GM23248 (cell line): ENCODE data around the gene BTBD2. TPM values are rescaled to one million over a fixed set of nuclear protein-coding genes. Genes with fewer than 3 reads are reported as not detected.

Experiments
- DNase-seq: peaks from one replicate; pipeline ENCODE4 v3.0.0-alpha.2; 2015
- H2AFZ ChIP-seq: fragments of 200-600 bp; sonication (generic); 2 replicates; pipeline ENCODE4 v1.6.1; 2016; ENCODE audit warnings: antibody characterized with exemption
- H3F3A ChIP-seq: fragments of 200-600 bp; sonication (generic); 2 replicates; pipeline ENCODE4 v1.6.1; 2016; ENCODE audit warnings: mild to moderate bottlenecking, antibody characterized with exemption, mixed run types; ENCODE audit not compliant: insufficient read depth
- H3K27ac ChIP-seq: fragments of 200-600 bp; sonication (generic); 2 replicates; pipeline ENCODE4 v1.5.1; 2016; ENCODE audit warnings: mild to moderate bottlenecking
- H3K27me3 ChIP-seq: fragments of 200-600 bp; sonication (generic); replicated peaks from 2 replicates; pipeline ENCODE4 v1.6.1; 2016; ENCODE audit warnings: mild to moderate bottlenecking; ENCODE audit not compliant: insufficient read depth
- H3K36me3 ChIP-seq: fragments of 200-600 bp; sonication (generic); 2 replicates; pipeline ENCODE4 v1.6.1; 2016; ENCODE audit warnings: low read depth, mild to moderate bottlenecking
- H3K4me1 ChIP-seq: fragments of 200-600 bp; sonication (generic); 2 replicates; pipeline ENCODE4 v1.6.1; 2016; ENCODE audit warnings: mild to moderate bottlenecking; ENCODE audit not compliant: insufficient read depth
- H3K4me2 ChIP-seq: fragments of 200-600 bp; sonication (generic); one replicate; pipeline ENCODE4 v1.6.1; 2016; ENCODE audit warnings: mild to moderate bottlenecking; ENCODE audit not compliant: unreplicated experiment
- H3K4me3 ChIP-seq: fragments of 200-600 bp; sonication (generic); 2 replicates; pipeline ENCODE4 v1.5.1; 2016; ENCODE audit warnings: mild to moderate bottlenecking
- H3K79me2 ChIP-seq: fragments of 200-600 bp; sonication (generic); 2 replicates; pipeline ENCODE4 v1.6.1; 2016; ENCODE audit warnings: mild to moderate bottlenecking; ENCODE audit not compliant: insufficient read depth
- H3K9ac ChIP-seq: fragments of 200-600 bp; sonication (generic); 2 replicates; pipeline ENCODE4 v1.6.1; 2016; ENCODE audit warnings: mild to moderate bottlenecking
- H3K9me2 ChIP-seq: fragments of 200-600 bp; sonication (generic); 2 replicates; pipeline ENCODE4 v1.6.1; 2016; ENCODE audit warnings: mixed run types, mild to moderate bottlenecking, moderate library complexity; ENCODE audit not compliant: insufficient read depth
- H3K9me3 ChIP-seq: fragments of 200-600 bp; sonication (generic); one replicate; pipeline ENCODE4 v1.6.1; 2017; ENCODE audit warnings: low read depth
- H4K20me1 ChIP-seq: fragments of 200-600 bp; sonication (generic); 2 replicates; pipeline ENCODE4 v1.6.0; 2016; ENCODE audit not compliant: insufficient read depth
- EZH2 ChIP-seq: fragments of 200-600 bp; sonication (generic); IDR thresholded peaks from 2 replicates; pipeline ENCODE4 v1.6.1; 2018; ENCODE audit warnings: antibody characterized with exemption, mild to moderate bottlenecking; ENCODE audit not compliant: insufficient read depth, poor library complexity, severe bottlenecking
- EZH2phosphoT487 ChIP-seq: fragments of 200-600 bp; sonication (generic); IDR thresholded peaks from 2 replicates; pipeline ENCODE4 v1.6.1; 2018; ENCODE audit warnings: antibody characterized with exemption, moderate library complexity, mild to moderate bottlenecking, low read depth; ENCODE audit not compliant: insufficient read depth
- WGBS, 2 experiments: methylation state at CpG; one replicate each; pipeline ENCODE4 v1.1.6; 2015 to 2017; ENCODE audit warnings: low lambda C conversion rate in 2 of 2, low coverage in 1 of 2; ENCODE audit errors: missing lambda C conversion rate in 2 of 2; 5-methylcytosine and 5-hydroxymethylcytosine counted together
- in situ Hi-C: fragments of 300-500 bp; cut with MboI; formaldehyde crosslinking; loops from 2 replicates; pipeline ENCODE4 v1.15.0; 2020
- polyA plus RNA-seq: library from polyadenylated mRNA; unstranded; fragments of >200 nt; fragmentation: Nextera tagmentation; extraction: Ambion mirVana; gene quantifications from 2 replicates; pipeline ENCODE4 v1.2.1, GENCODE V29; 2016
- total RNA-seq: library from RNA; depleted of rRNA; stranded (reverse); fragments of >200 nt; shearing (Covaris generic); gene quantifications from 2 replicates; pipeline ENCODE4 v1.2.3, GENCODE V29; 2014

The BTBD2 gene
- total and polyA plus RNA-seq, 2 experiments from 2014 or later, result 6.8 to 69.5 TPM

GRCh38 chr19:2062770-2063169 is 47.3 kb upstream of the BTBD2 start:
- H3K27me3 ChIP-seq, result no peaks in the 10 kb centered on the region
- H3K4me3 ChIP-seq, result no peak overlapping the region
- no peak for DNase-seq
- H3K4me1 ChIP-seq, result peaks cover 32% of the 10 kb centered on the region
- H3K4me2 ChIP-seq, result no peak overlapping the region
- no peak overlapping the region for H3K9ac ChIP-seq
- 79 to 81% methylated on average over 8 to 9 of the region's 9 CpGs for WGBS, 2 experiments
- H3K9me3 ChIP-seq, result no peaks in the 10 kb centered on the region
- TF ChIP-seq EZH2phosphoT487, result no peak
- no peak for TF ChIP-seq EZH2
- H3K79me2 ChIP-seq, result no peaks in the 10 kb centered on the region
- in situ Hi-C loops, result no loop called here
- no peaks in the 10 kb centered on the region for H4K20me1 ChIP-seq
- no peaks in the 10 kb centered on the region for H3K36me3 ChIP-seq
- peaks cover 16% of the 10 kb centered on the region for H3F3A ChIP-seq
- no peaks in the 10 kb centered on the region for H3K9me2 ChIP-seq
- H2AFZ ChIP-seq, result no peak overlapping the region
- no peak overlapping the region for H3K27ac ChIP-seq

GRCh38 chr19:2062389-2062729 is 46.8 kb upstream of the BTBD2 start:
- no peak for TF ChIP-seq EZH2
- TF ChIP-seq EZH2phosphoT487, result no peak
- H4K20me1 ChIP-seq, result no peaks in the 10 kb centered on the region
- H3K4me2 ChIP-seq, result no peak overlapping the region
- no peaks in the 10 kb centered on the region for H3K9me3 ChIP-seq
- no peak for DNase-seq
- H3K27me3 ChIP-seq, result no peaks in the 10 kb centered on the region
- H3K36me3 ChIP-seq, result no peaks in the 10 kb centered on the region
- no peak overlapping the region for H3K27ac ChIP-seq
- H3K4me1 ChIP-seq, result peaks cover 32% of the 10 kb centered on the region
- no peak overlapping the region for H2AFZ ChIP-seq
- no peaks in the 10 kb centered on the region for H3K79me2 ChIP-seq
- H3K9me2 ChIP-seq, result no peaks in the 10 kb centered on the region
- H3K9ac ChIP-seq, result peak overlapping the region; percentile 91; the same call in 1 of the 2 replicates
- H3F3A ChIP-seq, result peaks cover 16% of the 10 kb centered on the region
- WGBS, 2 experiments, result 66 to 76% methylated on average over 8 to 10 of the region's 10 CpGs
- H3K4me3 ChIP-seq, result no peak overlapping the region
- in situ Hi-C loops, result no loop called here

GRCh38 chr19:2061495-2062388 is 46.2 kb upstream of the BTBD2 start:
- Histone ChIP-seq H3K4me3 (peak overlapping the region; percentile 74), H3K4me2 (peak overlapping the region; percentile 97), H3K79me2 (no peaks in the 10 kb centered on the region), H3K27ac (peak overlapping the region; percentile 98), H3K4me1 (peaks cover 32% of the 10 kb centered on the region), H4K20me1 (no peaks in the 10 kb centered on the region), H2AFZ (peak overlapping the region; percentile 85), H3K9me2 (no peaks in the 10 kb centered on the region), H3K9ac (peak overlapping the region; percentile 91), H3K9me3 (no peaks in the 10 kb centered on the region), H3K27me3 (no peaks in the 10 kb centered on the region), H3F3A (peaks cover 16% of the 10 kb centered on the region), H3K36me3 (no peaks in the 10 kb centered on the region)
- in situ Hi-C loops, result no loop called here
- peak; percentile 100 for DNase-seq
- WGBS, 2 experiments, result 8 to 9% methylated on average over 38 to 50 of the region's 50 CpGs
- TF ChIP-seq EZH2phosphoT487 (no peak), EZH2 (no peak)

GRCh38 chr19:2060884-2061494 is 45.5 kb upstream of the BTBD2 start:
- Histone ChIP-seq H3K9me3 (no peaks in the 10 kb centered on the region), H3K36me3 (no peaks in the 10 kb centered on the region), H4K20me1 (no peaks in the 10 kb centered on the region), H3K79me2 (no peaks in the 10 kb centered on the region), H2AFZ (peak overlapping the region; percentile 28), H3K9me2 (no peaks in the 10 kb centered on the region), H3F3A (peaks cover 16% of the 10 kb centered on the region), H3K4me3 (peak overlapping the region; percentile 74), H3K27me3 (no peaks in the 10 kb centered on the region), H3K4me1 (peaks cover 35% of the 10 kb centered on the region), H3K9ac (peak overlapping the region; percentile 91), H3K4me2 (peak overlapping the region; percentile 76), H3K27ac (peak overlapping the region; percentile 98)
- 2% methylated on average over 24 to 31 of the region's 55 CpGs for WGBS, 2 experiments
- DNase-seq, result peak; percentile 84
- in situ Hi-C loops, result no loop called here
- TF ChIP-seq EZH2phosphoT487 (no peak), EZH2 (no peak)
